GM19324 (cell line): Measurements from ENCODE around the gene CADM3.

Experiments used
- ATAC-seq: cut with Tn5 transposase; IDR thresholded peaks from one replicate; pipeline ENCODE4 v1.9.1; 2021; ENCODE audit warnings: mild to moderate bottlenecking, moderate library complexity; ENCODE audit not compliant: unreplicated experiment, low FRiP score

Gene CADM3

GRCh38 chr1:159204161-159205141 is 33.0 kb downstream of the CADM3 start, which contains the start of gene ACKR1:
TSS of gene ACKR1 (plus strand) at chr1:159204875. CDS start at chr1:159204960, 85 bp downstream.
- no peak for ATAC-seq

DNA sequence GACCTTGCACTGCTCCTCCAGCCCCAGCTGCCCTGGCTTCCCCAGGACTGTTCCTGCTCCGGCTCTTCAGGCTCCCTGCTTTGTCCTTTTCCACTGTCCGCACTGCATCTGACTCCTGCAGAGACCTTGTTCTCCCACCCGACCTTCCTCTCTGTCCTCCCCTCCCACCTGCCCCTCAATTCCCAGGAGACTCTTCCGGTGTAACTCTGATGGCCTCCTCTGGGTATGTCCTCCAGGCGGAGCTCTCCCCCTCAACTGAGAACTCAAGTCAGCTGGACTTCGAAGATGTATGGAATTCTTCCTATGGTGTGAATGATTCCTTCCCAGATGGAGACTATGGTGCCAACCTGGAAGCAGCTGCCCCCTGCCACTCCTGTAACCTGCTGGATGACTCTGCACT is 33.8 kb downstream of the CADM3 start:
- no peak for ATAC-seq

DNA sequence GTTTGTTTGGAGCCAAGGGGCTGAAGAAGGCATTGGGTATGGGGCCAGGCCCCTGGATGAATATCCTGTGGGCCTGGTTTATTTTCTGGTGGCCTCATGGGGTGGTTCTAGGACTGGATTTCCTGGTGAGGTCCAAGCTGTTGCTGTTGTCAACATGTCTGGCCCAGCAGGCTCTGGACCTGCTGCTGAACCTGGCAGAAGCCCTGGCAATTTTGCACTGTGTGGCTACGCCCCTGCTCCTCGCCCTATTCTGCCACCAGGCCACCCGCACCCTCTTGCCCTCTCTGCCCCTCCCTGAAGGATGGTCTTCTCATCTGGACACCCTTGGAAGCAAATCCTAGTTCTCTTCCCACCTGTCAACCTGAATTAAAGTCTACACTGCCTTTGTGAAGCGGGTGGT is 34.7 kb downstream of the CADM3 start:
- no peak for ATAC-seq

DNA sequence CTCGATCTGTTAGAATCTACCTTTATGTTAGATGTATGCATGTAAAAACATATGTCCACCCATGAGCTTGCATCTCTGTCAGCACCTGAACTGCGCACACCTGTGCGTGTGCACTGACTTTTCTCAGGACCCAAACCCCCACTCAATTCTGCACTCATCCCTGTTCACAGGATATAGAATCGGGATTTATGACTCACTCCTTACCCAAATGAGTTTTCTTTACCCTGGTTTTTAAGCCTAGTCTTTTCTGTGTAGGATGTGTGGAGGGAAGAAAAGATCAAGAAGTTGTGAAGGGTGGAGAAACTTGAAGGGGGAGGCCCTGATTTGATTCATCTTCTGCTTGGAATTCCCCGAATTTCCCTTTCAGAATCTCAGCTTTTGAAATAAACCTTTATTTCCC is 35.7 kb downstream of the CADM3 start:
- ATAC-seq, result no peak

- no peak for ATAC-seq
Measured at GRCh38 chr1:159207774-159208173, 36.4 kb downstream of the CADM3 start.

DNA sequence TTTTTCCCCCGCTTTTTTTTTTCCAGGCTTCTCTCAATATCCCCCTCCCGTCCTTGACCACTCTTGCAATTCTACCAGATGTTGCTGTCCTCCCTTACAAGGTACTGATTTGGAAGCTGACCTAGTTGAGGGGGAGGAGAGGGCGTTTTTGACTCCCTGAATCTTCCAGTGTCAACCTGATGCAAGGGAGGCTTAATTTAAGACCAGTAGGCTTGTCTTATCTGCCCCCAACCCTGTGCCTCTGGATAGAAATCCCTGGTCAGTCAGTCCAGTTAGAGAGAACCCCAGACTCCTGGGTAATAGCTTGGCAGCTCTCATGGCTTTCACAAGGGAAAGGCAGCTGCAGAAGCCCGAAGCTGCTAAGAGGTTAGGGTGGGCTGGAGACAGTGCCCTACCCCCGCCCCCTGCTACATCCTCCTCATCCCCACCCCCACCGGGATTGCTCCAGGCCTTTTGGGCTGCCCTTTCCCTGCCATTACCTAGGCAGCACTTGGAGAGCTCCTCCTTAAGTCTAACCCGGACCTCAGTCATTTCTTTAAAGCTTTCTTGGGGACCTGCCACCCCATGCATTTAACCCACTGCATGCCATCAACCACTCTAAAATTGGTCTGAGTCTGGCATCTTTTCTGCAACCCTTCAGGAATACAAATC is 36.9 kb downstream of the CADM3 start:
- no peak for ATAC-seq

- no peak for ATAC-seq
Measured at GRCh38 chr1:159209061-159209460, 37.6 kb downstream of the CADM3 start.

DNA sequence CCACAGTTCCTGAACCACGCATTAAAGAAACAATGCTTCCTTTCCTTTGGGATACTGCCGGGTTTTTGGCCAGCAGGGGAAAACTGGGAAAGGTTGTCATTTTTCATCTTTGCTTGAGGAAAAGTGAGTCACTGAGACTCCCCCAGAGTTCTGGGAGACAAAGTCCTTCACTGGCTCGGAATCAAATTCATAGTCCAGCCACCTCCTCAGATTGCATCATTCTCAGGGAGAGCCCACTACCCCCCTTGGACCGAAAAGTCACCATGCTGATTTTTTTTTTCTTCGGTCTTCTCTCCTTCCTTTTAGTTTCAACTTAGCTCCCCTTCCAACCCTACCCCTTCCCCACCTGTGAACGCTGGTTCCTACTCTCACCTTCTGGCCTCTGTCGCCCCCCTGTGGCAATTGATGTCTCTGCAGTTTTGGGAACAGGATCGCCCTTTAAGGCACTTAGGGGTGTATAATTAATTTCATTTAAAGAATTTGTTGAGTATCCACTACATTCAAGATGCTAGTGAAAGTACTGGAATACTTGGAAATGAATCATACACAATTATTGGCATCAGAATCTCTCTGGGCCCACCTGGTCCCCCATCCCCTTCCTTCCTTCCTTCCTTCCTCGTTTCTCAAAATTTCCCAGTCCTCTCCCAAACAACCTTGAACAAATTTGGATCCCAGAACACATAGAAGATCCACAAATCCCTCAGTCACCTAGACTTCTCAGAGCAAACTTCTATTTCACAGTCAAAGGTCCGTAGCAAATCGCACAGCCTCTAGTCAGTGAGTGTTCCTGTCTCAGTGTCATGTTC is 40.1 kb downstream of the CADM3 start:
- ATAC-seq, result no peak

DNA sequence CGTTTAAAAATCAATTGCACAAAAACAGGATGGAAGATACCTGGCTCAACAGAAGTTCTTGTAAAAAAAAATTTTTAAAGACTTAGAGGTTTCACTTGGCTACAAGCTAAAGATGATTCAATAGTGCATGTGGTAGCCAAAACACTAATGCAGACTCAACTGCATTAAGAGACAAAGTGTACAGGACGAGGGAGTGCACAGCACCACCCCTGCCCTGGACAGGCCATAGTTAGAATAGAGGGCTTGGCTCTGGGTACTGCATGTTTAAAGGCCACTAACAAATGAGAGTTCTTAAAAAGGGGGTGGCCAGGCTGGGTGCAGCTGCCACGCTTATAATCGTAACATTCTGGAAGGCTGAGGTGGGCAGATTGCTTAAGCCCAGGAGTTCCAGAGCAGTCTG is 41.2 kb downstream of the CADM3 start:
- no peak for ATAC-seq

GRCh38 chr1:159214149-159214760 is 42.8 kb downstream of the CADM3 start:
- ATAC-seq, result no peak

DNA sequence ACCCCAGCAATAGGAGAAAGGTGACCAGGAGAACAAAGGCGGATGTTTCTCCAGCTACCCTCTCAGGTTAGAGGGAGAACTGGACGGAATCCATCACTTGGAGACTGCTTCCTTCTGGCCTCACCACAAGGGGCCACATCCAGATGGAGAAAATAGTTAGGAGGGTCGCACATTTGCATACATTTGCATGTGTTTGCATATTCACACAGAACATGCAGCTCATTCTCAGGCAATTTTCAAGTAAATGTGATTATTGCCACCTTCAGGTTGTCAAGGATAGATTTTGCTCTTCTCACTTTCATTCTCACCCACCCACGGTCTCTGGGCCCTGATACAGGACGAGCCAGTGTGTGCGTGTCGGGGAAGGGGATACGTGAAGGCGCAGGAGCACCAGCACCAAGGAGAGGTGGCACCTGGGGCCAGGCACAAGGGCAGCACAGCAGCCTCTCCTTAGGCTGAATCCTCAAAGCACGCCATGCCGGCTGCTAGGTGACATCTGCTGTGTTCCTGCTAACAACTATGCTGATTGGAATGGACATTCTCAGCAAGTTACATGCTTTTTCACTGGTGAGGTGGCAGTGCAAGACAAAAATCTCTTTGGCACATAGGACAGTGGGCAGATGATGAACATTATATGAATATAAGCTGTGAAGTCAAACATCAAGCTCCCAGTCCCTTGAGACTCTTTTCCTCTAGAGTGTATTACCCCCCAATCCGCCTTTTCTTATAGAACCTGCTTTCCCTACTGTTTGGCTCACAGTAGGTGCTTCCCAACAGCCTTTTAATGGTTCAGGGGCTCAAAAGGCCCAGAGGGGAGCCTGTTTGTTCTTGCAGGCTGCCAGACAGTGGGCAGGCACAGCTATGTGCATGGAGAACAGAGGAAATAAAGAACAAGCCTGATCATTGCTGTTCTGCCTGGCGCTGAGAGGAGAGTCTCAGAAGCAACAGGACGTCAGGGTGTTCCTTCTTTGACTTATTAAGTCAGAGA is 47.5 kb downstream of the CADM3 start:
- no peak for ATAC-seq

- no peak for ATAC-seq
Measured at GRCh38 chr1:159222075-159222865, 50.9 kb downstream of the CADM3 start.

DNA sequence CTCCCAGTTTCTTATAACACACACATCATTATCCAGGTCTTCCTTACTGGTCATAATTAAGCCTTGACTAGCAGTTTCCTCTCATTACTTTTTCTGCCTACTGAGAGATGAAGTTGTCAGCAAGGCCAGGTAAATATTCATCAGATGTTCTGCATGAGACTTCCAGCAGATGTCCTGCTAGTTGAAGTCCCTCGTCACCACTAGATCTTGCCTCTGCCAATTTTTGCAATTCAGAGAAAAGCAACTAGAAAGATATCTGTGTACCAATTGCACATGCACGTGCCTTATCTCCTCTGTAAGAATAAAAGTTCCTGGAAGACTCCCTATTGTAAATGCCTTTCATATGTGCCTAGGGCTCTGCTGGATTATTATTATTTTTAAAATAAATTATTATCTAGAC is 51.6 kb downstream of the CADM3 start:
- no peak for ATAC-seq

DNA sequence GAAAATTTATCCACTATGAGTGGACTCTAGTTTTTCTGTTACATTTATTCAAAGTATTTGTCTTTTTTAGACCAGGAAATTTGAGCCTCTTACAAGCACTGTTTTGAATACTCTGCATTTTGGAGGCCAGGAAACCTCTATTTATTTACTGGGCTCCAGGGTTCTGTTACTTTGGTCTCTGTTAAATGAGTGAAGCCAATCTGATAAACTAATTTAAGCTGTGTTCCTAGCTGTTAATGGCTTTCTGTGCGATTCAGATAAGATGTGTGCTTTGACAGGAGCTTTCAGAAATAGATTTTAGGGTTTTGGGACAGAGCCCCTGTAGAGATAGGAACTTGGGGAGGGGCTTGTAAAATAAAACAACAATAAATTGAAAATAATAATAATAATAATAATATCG is 57.1 kb downstream of the CADM3 start:
- ATAC-seq, result no peak

DNA sequence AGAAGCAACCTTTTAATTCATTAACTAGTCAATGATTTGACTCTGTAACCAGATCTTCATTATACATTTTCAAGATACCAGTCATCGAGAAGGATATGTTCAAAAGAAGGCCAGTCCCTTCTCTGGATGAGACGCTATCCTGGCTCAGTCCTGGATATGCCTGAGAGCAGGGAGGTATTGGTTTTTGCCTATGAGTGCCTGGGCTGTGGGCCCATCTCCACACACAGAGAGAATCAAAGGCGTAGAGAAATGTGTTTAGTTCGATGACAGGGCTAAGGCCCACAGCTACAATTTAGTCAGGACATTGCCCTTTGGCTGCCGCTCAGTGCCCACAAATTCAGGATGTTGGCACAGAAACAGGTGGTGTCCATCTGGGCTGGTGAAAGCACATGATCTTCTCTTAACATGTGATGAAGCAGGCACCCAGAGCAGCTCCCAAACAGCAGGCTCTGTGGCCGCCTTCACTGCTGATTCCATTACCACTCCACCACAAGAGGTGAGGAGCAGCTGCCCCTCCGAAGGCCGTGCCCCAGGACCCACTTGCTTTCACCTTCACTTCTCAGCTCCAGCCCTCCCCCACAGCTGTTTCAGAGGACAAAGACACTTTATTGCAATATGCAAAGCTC is 58.0 kb downstream of the CADM3 start:
- no peak for ATAC-seq

DNA sequence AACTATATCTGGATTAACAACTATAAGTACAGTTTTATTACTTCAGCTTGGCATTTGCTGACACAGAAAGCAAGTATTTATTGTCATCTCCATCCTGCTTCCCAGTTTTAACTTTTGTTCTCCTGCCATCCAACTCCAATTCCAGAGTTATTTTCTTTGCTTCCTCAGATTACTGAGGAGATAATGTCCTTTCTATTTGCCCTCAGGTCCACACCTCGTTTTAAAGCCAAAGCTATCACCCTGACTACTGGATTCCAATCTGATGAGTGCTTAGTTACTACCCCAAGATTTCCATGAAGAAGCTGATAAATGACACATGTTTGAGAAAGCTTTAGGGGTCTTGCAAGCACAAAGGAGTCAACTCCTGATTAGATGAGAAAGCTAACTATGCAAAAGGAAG is 58.5 kb downstream of the CADM3 start:
- ATAC-seq, result no peak

DNA sequence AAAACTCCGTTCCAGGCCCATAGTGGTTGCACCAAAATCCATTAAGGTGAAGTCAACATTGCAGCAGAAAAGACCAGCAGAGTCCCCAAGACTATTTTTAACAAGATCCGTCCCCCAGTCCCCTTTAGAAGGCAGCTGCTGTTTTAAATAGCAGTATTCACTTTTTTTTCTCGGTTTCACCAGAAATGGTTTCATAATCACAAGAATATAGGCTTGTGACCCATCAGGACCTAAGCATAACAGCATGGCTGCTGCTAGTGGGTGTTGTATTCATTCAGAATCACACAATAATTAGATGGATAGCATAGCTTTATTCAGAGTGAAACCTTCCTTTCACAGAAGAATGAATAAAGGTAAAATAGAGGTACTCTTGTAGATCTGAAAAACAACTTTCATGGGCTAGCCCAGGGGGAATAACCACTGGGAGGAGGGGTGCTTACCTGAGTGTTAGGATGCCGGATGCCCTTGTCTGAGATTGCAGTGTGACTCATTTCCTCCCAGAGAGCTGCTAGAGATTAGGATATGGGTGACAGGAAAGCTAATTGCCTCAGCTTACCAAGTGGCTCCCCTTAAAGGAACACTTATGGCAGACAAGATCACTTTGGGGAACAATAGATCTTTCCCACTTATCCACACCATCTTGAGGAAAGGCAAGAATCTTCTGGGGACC is 68.3 kb downstream of the CADM3 start:
- ATAC-seq, result peak; percentile 92

DNA sequence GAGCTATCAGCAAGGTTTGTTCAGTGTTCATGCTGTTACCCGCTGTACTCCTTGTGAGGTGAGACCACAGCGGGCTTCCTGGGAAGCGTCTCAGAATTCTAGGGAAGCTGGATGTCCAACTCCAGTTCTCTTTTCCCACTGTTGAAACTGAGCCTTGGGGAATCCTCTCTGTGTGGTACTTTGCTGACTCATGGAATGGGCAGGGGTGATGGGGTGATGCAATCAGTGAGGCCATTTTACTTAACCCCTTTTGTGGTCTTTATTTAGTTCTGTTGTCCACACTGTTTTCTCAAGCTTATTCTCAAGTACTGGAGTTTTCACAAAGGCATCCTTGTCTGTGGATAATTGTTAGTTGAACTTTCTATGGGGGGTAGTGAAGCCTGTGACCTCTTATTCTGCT is 75.9 kb downstream of the CADM3 start:
- no peak for ATAC-seq
